Activated CD4-positive, alpha-beta memory T cell treated with anti-CD3 and anti-CD28 coated beads for 36 hours (primary cell): Measurements from ENCODE around the gene NFIB. TPM values are rescaled to one million over a fixed set of nuclear protein-coding genes. Genes with fewer than 3 reads are reported as not detected.

Source experiments
- CTCF ChIA-PET: fragments of 350-600 bp; sonication (Branson Sonifier 250); formaldehyde crosslinking; loops from one replicate; lab custom pipeline; 2021; ENCODE audit warnings: antibody characterized with exemption, inconsistent platforms; lab: Charles Lee
- POLR2A ChIA-PET: fragments of 350-600 bp; sonication (Branson Sonifier 250); formaldehyde crosslinking; loops from one replicate; lab custom pipeline; 2021; ENCODE audit warnings: antibody characterized with exemption; lab: Charles Lee
- DNase-seq: peaks from one replicate; pipeline ENCODE4 v3.0.0-alpha.2; 2020
- H3K27ac Mint-ChIP-seq: one replicate; pipeline ENCODE4 v1.8.0; 2021; ENCODE audit warnings: mixed read lengths
- H3K27me3 Mint-ChIP-seq: one replicate; pipeline ENCODE4 v1.8.0; 2021; ENCODE audit warnings: mixed read lengths
- H3K36me3 Mint-ChIP-seq: one replicate; pipeline ENCODE4 v1.8.0; 2021; ENCODE audit warnings: mixed read lengths
- H3K4me1 Mint-ChIP-seq: one replicate; pipeline ENCODE4 v1.8.0; 2021; ENCODE audit warnings: low read depth, mixed read lengths
- H3K4me3 Mint-ChIP-seq: one replicate; pipeline ENCODE4 v1.8.0; 2021; ENCODE audit warnings: mild to moderate bottlenecking, mixed read lengths
- H3K9me3 Mint-ChIP-seq: one replicate; pipeline ENCODE4 v1.8.0; 2021; ENCODE audit warnings: mixed read lengths
- intact Hi-C: fragments of 100-400 bp; cut with micrococcal nuclease; formaldehyde crosslinking; loops from one replicate; pipeline ENCODE4 v1.15.1; 2023
- total RNA-seq, 2 experiments: library from RNA; stranded (reverse); gene quantifications; one replicate each; pipeline ENCODE4 v1.2.3, GENCODE V29; 2021

The NFIB gene
- total RNA-seq, 2 experiments from 2014 or later: not detected

DNA sequence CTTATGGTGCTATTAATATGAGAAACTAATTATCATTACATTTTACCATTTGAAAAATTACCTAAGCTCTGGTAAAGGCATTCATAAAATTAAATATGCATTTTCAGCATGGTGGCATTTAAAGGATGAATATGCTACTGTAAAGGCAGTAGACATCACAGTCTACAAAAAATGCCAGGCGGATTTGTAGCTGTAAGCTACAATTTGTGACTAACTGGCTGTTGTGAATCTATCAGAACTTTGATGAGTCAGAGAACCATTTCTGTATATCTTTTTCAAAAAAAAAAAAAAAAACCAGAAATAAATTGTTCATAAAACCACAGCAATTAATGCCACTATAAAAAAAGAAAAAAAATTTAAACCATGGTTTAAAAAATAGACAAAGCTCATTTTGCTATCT lies 186.3 kb downstream of the NFIB start:
- DNase-seq: no peak
- CTCF ChIA-PET: no interaction called here
- Mint-ChIP-seq H3K9me3 (no peaks in the 10 kb centered on the region), H3K4me3 (no peak overlapping the region), H3K4me1 (no peaks in the 10 kb centered on the region), H3K27ac (no peak overlapping the region), H3K36me3 (no peaks in the 10 kb centered on the region), H3K27me3 (no peaks in the 10 kb centered on the region)
- POLR2A ChIA-PET: no interaction called here
- intact Hi-C loops: no loop called here

DNA sequence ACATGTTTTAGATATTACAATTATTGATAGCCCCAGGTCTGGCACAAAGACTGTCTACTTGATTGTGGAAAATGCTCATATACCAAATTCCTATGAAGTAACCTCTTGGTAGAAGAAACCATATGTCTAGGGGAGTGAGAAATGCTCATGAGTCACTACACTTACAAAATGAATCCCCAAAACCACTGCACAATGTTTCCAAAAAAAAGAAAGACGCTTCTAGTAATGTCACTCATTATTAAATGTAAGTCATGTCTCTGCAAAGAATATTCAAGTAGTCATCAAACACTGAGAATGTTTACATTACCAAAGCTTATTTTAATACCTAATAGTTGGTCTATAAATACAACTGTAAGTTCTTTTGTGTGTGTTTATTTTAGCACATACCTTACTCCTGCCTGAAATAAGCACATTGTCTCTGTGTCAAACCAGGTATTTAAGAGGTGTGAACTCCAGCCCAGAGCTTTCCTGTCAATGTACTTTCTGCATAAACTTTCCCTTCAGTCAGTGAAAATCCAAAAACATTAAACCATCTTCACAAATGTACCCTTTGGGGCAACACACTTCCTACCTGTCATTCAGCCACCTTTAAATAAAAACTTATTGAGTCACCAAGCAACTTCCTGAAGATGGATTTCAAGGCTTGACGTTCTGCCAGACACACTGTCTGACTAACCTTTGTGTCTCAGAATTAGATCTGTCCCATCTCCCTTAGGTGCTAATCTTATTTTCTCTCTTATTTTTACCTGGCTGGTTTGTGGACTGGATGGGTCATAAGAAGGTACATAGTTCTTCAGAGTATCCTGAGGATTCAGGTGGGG lies 194.0 kb downstream of the NFIB start:
- Mint-ChIP-seq H3K9me3 (no peaks in the 10 kb centered on the region), H3K4me3 (no peak overlapping the region), H3K36me3 (no peaks in the 10 kb centered on the region), H3K27ac (no peak overlapping the region), H3K4me1 (no peaks in the 10 kb centered on the region), H3K27me3 (no peaks in the 10 kb centered on the region)
- POLR2A ChIA-PET: no interaction called here
- intact Hi-C loops: no loop called here
- no peak for DNase-seq
- CTCF ChIA-PET: no interaction called here

DNA sequence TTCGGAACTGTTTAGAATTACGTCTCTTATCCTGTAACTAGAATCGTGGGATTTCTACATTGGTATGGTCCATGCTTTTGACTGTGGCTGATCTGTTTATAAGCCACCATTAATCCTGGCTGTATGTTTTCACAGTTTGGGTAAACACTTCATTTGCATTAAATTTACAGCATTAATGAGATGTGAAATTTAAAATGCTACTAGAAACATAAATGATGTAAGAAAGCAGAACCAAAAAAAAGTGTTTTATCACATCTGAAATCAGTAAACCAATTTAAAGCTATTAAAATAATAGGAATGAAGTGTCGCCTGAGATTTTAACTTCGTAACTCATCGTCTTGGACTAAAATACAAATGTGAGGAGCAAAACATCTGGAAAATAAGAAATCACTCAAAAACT lies 201.7 kb downstream of the NFIB start:
- no peaks in the 10 kb centered on the region for H3K36me3 Mint-ChIP-seq
- no peaks in the 10 kb centered on the region for H3K4me1 Mint-ChIP-seq
- DNase-seq: no peak
- no peaks in the 10 kb centered on the region for H3K27me3 Mint-ChIP-seq
- H3K9me3 Mint-ChIP-seq: no peaks in the 10 kb centered on the region
- H3K4me3 Mint-ChIP-seq: no peak overlapping the region
- H3K27ac Mint-ChIP-seq: no peak overlapping the region
- intact Hi-C loops: no loop called here
- CTCF ChIA-PET: no interaction called here
- POLR2A ChIA-PET: no interaction called here

DNA sequence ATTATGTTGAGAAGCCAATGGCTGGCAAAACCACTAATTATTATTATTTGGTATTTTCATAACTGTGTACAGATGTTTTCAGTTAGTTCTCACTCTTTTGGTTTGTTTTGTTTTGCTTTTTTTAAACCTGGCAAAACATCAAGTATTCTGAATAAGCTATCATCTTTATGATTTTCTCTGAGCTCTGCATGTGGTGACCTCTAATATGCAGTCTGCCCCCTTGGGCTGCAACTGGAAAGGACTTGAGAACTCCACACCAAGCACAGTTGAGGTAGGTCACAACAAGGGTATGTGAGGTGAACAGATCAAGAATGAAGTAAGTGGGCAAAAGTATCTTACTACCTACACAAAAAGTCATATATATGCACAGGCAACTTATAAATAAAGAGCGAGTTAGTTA lies 202.2 kb downstream of the NFIB start:
- Mint-ChIP-seq H3K36me3 (no peaks in the 10 kb centered on the region), H3K9me3 (no peaks in the 10 kb centered on the region), H3K4me3 (no peak overlapping the region), H3K27me3 (no peaks in the 10 kb centered on the region), H3K4me1 (no peaks in the 10 kb centered on the region), H3K27ac (no peak overlapping the region)
- intact Hi-C loops: no loop called here
- DNase-seq: no peak
- POLR2A ChIA-PET: no interaction called here
- CTCF ChIA-PET: no interaction called here

DNA sequence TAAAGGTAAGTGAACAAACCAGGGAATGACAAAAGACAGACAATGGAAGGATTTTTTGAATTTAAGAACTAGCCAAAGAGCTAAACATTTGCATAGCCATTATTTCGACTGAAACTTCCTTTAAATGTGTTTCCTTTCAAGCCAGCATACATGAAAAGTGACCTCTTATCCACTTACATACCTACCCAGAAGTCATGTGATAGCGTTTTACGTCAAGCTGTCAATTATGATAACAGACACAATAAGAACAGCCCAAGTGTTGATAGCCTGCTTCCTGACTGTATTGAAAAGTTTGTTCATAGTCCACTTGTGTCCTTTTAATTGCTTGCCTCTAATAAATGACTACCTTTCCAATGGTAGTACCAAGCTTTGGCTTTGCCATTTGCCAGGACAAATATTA lies 206.0 kb downstream of the NFIB start:
- Mint-ChIP-seq H3K4me3 (no peak overlapping the region), H3K36me3 (no peaks in the 10 kb centered on the region), H3K9me3 (no peaks in the 10 kb centered on the region), H3K27ac (no peak overlapping the region), H3K27me3 (no peaks in the 10 kb centered on the region), H3K4me1 (no peaks in the 10 kb centered on the region)
- DNase-seq: no peak
- intact Hi-C loops: no loop called here
- CTCF ChIA-PET: no interaction called here
- POLR2A ChIA-PET: no interaction called here

DNA sequence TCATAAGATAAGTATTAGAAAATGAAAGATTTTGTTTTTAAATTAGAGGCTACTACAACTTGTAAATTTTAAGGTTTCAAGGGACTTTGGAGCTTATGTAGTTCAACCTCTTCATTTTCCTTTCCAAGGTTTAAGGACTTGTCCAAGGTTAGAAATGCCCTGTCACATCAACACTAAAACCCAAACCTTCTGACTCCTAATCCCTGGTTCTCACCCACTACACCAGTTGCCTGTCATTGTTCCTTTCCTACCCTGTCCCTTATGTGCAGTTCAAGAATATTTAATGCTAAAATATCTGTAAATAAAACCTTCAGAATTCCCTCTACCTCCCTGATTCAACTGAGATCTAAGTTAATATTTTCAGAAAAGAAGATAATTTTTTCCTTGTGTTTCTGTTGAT lies 206.4 kb downstream of the NFIB start:
- no peak overlapping the region for H3K27ac Mint-ChIP-seq
- no peak for DNase-seq
- H3K4me3 Mint-ChIP-seq: no peak overlapping the region

DNA sequence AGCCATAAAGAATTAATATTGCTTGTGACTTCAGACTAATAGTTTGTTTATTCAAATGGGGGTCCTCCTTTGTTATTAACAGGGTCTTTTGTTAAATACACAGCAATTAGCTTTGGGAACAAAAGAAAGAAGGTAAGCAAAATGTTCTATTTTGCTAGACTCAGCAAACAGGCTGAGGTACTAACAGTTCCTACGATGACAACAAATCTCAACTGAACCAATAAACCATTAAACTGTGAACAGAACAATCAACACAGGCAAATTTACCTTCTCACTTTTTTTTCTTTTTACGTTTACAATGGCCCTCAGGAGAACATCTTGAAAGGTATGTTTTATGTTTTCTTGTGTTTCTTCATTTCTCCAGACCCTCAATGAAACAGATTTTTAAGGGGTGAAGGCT lies 207.2 kb downstream of the NFIB start:
- Mint-ChIP-seq H3K4me1 (no peaks in the 10 kb centered on the region), H3K36me3 (no peaks in the 10 kb centered on the region), H3K27me3 (no peaks in the 10 kb centered on the region), H3K4me3 (no peak overlapping the region), H3K27ac (no peak overlapping the region), H3K9me3 (no peaks in the 10 kb centered on the region)
- DNase-seq: no peak
- CTCF ChIA-PET: no interaction called here
- POLR2A ChIA-PET: no interaction called here
- intact Hi-C loops: no loop called here

More for the DNA sequence above, 206.4 kb downstream of the NFIB start:
- Mint-ChIP-seq H3K9me3 (no peaks in the 10 kb centered on the region), H3K4me1 (no peaks in the 10 kb centered on the region), H3K36me3 (no peaks in the 10 kb centered on the region), H3K27me3 (no peaks in the 10 kb centered on the region)
- CTCF ChIA-PET: no interaction called here
- intact Hi-C loops: no loop called here
- POLR2A ChIA-PET: no interaction called here

DNA sequence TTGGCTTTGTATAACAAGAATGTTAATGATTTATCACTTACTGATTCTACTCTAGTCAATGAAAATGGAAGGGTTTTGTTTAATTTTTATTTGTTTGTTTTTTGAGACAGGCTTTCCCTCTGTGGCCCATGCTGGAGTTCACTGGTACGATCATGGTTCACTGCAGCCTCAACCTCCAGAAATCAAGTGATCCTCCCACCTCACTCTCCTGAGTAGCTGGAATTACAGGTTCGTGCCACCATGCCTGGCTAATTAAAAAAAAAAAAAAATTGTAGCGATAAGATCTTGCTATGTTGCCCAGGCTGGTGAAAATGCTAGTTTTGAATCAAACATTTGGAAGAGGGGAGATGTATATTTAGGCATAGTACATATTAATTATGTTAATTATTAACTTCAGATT lies 209.4 kb downstream of the NFIB start:
- no peaks in the 10 kb centered on the region for H3K27me3 Mint-ChIP-seq
- CTCF ChIA-PET: no interaction called here
- H3K4me3 Mint-ChIP-seq: no peak overlapping the region
- no peaks in the 10 kb centered on the region for H3K36me3 Mint-ChIP-seq
- POLR2A ChIA-PET: no interaction called here
- H3K4me1 Mint-ChIP-seq: no peaks in the 10 kb centered on the region
- no peaks in the 10 kb centered on the region for H3K9me3 Mint-ChIP-seq
- DNase-seq: no peak
- H3K27ac Mint-ChIP-seq: no peak overlapping the region
- intact Hi-C loops: no loop called here

DNA sequence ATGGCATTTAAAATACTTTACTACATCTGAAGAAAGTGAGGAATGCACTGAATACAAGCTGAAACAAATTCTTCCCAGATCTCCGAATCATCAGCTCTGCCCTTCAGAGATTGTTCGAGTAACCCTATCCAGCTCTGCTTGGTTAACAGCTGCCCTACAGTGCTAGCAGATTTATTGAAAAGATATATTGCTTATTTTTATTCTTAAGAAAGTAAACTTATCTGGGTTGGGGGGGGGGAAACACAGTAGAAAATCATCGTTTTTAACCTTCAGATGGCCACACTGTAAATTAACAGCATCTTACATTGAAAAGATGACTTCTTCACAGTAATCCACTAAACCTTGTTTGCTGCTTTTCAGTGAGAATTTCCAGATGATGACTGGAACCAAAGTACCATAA lies 210.8 kb downstream of the NFIB start:
- Mint-ChIP-seq H3K4me1 (no peaks in the 10 kb centered on the region), H3K27me3 (no peaks in the 10 kb centered on the region), H3K4me3 (no peak overlapping the region), H3K36me3 (no peaks in the 10 kb centered on the region), H3K9me3 (no peaks in the 10 kb centered on the region), H3K27ac (no peak overlapping the region)
- intact Hi-C loops: no loop called here
- ChIA-PET POLR2A (no interaction called here), CTCF (interaction anchor here (0.6 to 1.2 kb wide), 2 partner anchors 48 to 108 kb away, joined by 3 read pairs; no protein-coding TSS in a partner anchor)
- no peak for DNase-seq

DNA sequence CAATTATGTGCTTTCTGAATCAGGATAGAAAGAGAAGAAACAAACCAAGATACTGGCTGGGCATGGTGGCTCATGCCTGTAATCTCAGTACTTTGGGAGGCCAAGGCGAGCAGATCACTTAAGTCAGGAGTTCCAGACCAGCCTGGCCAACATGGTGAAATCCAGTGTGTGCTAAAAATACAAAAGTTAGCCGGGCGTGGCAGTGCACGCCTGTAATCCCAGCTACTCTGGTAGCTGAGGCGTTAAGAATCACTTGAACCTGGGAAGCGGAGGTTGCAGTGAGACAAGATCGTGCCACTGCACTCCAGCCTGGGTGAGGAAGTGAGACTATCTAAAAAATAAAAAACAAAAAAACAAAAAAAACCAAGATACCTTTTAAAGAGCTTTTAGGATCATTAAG lies 214.2 kb downstream of the NFIB start:
- intact Hi-C loops: no loop called here
- H3K36me3 Mint-ChIP-seq: no peaks in the 10 kb centered on the region
- no peaks in the 10 kb centered on the region for H3K9me3 Mint-ChIP-seq
- POLR2A ChIA-PET: no interaction called here
- DNase-seq: no peak
- CTCF ChIA-PET: no interaction called here
- H3K4me1 Mint-ChIP-seq: no peaks in the 10 kb centered on the region
- H3K27me3 Mint-ChIP-seq: no peaks in the 10 kb centered on the region
- no peak overlapping the region for H3K27ac Mint-ChIP-seq
- H3K4me3 Mint-ChIP-seq: no peak overlapping the region

DNA sequence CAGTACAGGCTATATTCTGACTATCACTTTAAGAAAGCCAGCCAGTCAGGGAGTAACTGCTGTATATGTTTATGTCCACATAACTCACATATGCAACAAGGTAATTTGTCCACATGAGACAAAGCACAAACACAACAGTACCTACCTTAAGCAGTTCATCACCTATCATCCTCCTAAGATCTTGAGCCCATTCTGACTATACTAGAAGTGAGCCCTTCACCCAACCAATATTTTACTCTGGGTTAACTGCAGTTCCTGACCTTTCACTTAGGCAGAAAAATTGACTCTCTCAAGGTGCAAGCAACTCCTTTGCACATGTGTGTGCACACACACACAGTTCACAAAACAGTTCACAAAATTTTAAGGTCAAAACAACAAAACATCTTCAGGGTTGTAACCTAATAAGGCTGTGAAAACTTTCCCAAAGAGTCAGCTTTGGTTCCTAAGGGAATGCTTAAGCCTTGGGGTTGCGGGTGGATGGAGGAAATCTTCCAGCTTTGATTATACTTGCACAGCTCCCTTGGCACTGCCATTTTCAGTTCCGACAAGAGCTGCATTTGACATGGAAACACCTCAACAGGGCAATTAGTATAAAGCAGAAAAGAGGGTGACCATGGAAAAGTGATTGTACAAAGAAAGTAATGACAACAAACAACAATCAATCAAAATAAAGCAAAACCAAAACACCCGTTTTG lies 215.3 kb downstream of the NFIB start:
- ChIA-PET CTCF (no interaction called here), POLR2A (no interaction called here)
- DNase-seq: no peak
- intact Hi-C loops: no loop called here
- Mint-ChIP-seq H3K4me1 (no peaks in the 10 kb centered on the region), H3K9me3 (no peaks in the 10 kb centered on the region), H3K4me3 (no peak overlapping the region), H3K36me3 (no peaks in the 10 kb centered on the region), H3K27me3 (no peaks in the 10 kb centered on the region), H3K27ac (no peak overlapping the region)

DNA sequence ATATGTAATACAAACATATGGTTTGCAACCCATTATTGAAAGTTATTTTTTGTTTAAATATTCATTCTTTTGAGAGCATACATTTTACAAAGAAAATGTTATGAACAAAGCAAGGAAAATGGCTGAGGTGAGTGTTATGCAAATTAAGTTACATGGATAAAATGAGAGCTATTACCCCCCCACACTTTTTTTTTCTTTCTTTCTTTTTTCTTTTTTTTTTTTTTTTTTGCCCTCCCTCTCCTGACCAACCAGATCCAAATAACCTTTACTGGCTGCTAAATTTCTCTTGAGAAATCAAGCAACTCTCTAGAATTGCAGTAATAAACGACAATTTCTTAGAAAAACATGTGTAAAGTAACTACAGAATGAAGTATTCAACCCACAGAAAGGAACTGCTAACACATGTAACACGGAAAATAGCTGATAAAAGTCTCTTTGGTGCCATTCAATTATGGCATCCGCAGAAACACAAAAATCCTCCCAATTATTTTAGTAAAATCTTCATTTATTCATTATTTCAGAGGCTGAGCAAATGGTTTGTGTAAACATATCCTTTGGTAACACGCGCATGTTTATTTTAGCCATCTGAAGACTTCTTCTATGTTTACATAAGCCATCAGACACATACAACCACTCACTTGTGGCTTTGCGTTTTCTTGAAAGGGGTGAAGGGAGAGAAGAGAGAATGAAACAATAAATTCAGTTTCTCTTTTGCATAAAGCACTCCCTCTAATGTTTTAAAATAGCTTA lies 216.1 kb downstream of the NFIB start:
- H3K36me3 Mint-ChIP-seq: no peaks in the 10 kb centered on the region
- H3K4me1 Mint-ChIP-seq: no peaks in the 10 kb centered on the region
- H3K9me3 Mint-ChIP-seq: no peaks in the 10 kb centered on the region
- ChIA-PET CTCF (no interaction called here), POLR2A (no interaction called here)
- no peak overlapping the region for H3K27ac Mint-ChIP-seq
- no peaks in the 10 kb centered on the region for H3K27me3 Mint-ChIP-seq
- intact Hi-C loops: no loop called here
- H3K4me3 Mint-ChIP-seq: no peak overlapping the region
- DNase-seq: no peak
